Uterus (tissue), 2 donors: ENCODE results near the gene HSH2D.

ENCODE experiments used
- POLR2A ChIP-seq, 2 donors: fragments of 450-650 bp; IDR thresholded peaks; one replicate each; pipeline ENCODE4 v1.6.1; 2016; ENCODE audit warnings: antibody characterized with exemption in 2 of 2, mild to moderate bottlenecking in 1 of 2, moderate library complexity in 1 of 2
- TF ChIP-seq, protein P1 (sequence below), 4 experiments: fragments of 200-600 bp in 2 of 4; fragments of 450-650 bp in 2 of 4; sonication (generic) in 2 of 4; IDR thresholded peaks; one replicate each; pipeline ENCODE4 v1.5.1; 2016 to 2019; ENCODE audit warnings: antibody characterized with exemption in 4 of 4, mild to moderate bottlenecking in 2 of 4, moderate library complexity in 1 of 4

GRCh38 chr19:16190198-16190597 is 46.7 kb downstream of the HSH2D start:
- TF ChIP-seq, protein P1, sequence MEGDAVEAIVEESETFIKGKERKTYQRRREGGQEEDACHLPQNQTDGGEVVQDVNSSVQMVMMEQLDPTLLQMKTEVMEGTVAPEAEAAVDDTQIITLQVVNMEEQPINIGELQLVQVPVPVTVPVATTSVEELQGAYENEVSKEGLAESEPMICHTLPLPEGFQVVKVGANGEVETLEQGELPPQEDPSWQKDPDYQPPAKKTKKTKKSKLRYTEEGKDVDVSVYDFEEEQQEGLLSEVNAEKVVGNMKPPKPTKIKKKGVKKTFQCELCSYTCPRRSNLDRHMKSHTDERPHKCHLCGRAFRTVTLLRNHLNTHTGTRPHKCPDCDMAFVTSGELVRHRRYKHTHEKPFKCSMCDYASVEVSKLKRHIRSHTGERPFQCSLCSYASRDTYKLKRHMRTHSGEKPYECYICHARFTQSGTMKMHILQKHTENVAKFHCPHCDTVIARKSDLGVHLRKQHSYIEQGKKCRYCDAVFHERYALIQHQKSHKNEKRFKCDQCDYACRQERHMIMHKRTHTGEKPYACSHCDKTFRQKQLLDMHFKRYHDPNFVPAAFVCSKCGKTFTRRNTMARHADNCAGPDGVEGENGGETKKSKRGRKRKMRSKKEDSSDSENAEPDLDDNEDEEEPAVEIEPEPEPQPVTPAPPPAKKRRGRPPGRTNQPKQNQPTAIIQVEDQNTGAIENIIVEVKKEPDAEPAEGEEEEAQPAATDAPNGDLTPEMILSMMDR (IDR thresholded peaks at IDR 0.05), result no peak
- no peak for TF ChIP-seq POLR2A (IDR thresholded peaks at IDR 0.05)
